Endothelial cell (in vitro differentiated cells): Measurements from ENCODE around the gene SORBS1. TPM values are rescaled to one million over a fixed set of nuclear protein-coding genes. Genes with fewer than 3 reads are reported as not detected.

Experiments
- DNase-seq: peaks from one replicate; pipeline ENCODE4 v3.0.0; 2021; ENCODE audit warnings: low spot score
- H3K27ac Mint-ChIP-seq: one replicate; pipeline ENCODE4 v1.8.0; 2021; ENCODE audit warnings: mixed read lengths, inconsistent platforms; ENCODE audit not compliant: unreplicated experiment
- H3K27me3 Mint-ChIP-seq: one replicate; pipeline ENCODE4 v1.8.0; 2021; ENCODE audit warnings: mild to moderate bottlenecking, moderate library complexity, mixed read lengths, inconsistent platforms; ENCODE audit not compliant: unreplicated experiment
- H3K36me3 Mint-ChIP-seq: one replicate; pipeline ENCODE4 v1.8.0; 2021; ENCODE audit warnings: mild to moderate bottlenecking, low read depth, mixed read lengths, inconsistent platforms; ENCODE audit not compliant: unreplicated experiment
- H3K4me1 Mint-ChIP-seq: one replicate; pipeline ENCODE4 v1.8.0; 2021; ENCODE audit warnings: mild to moderate bottlenecking, mixed read lengths, inconsistent platforms; ENCODE audit not compliant: unreplicated experiment
- H3K4me3 Mint-ChIP-seq: one replicate; pipeline ENCODE4 v1.8.0; 2021; ENCODE audit warnings: mild to moderate bottlenecking, mixed read lengths, inconsistent platforms; ENCODE audit not compliant: unreplicated experiment
- H3K9me3 Mint-ChIP-seq: one replicate; pipeline ENCODE4 v1.8.0; 2021; ENCODE audit warnings: mixed read lengths, inconsistent platforms; ENCODE audit not compliant: unreplicated experiment
- total RNA-seq: library from RNA; stranded (reverse); fragmentation: NEBNext Ultra II Directional; extraction: Animal tissue kit (Norgen Biotek cat#: 25700); gene quantifications from one replicate; pipeline ENCODE4 v1.2.1, GENCODE V29; 2021; ENCODE audit not compliant: unreplicated experiment
- TF ChIP-seq, protein P1 (sequence below): fragments of 200-600 bp; sonication (generic); IDR thresholded peaks from one replicate; pipeline ENCODE4 v1.5.0; 2021; ENCODE audit warnings: antibody characterized with exemption; ENCODE audit not compliant: unreplicated experiment

SORBS1 gene
- total RNA-seq, 1 donor from 2014 or later, result 103 TPM

DNA sequence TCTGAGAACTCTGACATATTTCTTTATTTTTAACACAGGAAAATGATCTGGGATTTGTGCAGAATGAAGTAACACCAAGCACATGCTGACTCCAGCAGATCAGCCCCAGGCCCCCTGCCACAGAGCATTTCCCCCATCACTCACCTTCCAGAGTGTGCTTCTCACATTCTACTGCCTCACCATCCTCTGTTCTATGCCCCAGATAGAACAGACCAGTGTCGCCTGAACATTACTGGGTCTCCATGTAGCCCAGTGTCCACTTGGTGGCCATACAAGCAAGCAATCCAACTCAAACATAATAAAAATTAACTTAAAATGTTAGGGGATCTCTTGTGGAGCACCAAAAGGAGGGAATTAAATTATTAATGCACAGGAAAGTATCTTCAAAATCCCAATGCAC is 58.8 kb downstream of the SORBS1 start:
- Mint-ChIP-seq H3K9me3 (no peaks in the 10 kb centered on the region), H3K4me1 (peaks cover 63% of the 10 kb centered on the region), H3K27ac (peak overlapping the region; percentile 76), H3K4me3 (no peak overlapping the region), H3K36me3 (peaks cover 17% of the 10 kb centered on the region), H3K27me3 (peaks cover 5% of the 10 kb centered on the region)
- no peak for DNase-seq
- TF ChIP-seq, protein P1, sequence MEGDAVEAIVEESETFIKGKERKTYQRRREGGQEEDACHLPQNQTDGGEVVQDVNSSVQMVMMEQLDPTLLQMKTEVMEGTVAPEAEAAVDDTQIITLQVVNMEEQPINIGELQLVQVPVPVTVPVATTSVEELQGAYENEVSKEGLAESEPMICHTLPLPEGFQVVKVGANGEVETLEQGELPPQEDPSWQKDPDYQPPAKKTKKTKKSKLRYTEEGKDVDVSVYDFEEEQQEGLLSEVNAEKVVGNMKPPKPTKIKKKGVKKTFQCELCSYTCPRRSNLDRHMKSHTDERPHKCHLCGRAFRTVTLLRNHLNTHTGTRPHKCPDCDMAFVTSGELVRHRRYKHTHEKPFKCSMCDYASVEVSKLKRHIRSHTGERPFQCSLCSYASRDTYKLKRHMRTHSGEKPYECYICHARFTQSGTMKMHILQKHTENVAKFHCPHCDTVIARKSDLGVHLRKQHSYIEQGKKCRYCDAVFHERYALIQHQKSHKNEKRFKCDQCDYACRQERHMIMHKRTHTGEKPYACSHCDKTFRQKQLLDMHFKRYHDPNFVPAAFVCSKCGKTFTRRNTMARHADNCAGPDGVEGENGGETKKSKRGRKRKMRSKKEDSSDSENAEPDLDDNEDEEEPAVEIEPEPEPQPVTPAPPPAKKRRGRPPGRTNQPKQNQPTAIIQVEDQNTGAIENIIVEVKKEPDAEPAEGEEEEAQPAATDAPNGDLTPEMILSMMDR, result no peak

DNA sequence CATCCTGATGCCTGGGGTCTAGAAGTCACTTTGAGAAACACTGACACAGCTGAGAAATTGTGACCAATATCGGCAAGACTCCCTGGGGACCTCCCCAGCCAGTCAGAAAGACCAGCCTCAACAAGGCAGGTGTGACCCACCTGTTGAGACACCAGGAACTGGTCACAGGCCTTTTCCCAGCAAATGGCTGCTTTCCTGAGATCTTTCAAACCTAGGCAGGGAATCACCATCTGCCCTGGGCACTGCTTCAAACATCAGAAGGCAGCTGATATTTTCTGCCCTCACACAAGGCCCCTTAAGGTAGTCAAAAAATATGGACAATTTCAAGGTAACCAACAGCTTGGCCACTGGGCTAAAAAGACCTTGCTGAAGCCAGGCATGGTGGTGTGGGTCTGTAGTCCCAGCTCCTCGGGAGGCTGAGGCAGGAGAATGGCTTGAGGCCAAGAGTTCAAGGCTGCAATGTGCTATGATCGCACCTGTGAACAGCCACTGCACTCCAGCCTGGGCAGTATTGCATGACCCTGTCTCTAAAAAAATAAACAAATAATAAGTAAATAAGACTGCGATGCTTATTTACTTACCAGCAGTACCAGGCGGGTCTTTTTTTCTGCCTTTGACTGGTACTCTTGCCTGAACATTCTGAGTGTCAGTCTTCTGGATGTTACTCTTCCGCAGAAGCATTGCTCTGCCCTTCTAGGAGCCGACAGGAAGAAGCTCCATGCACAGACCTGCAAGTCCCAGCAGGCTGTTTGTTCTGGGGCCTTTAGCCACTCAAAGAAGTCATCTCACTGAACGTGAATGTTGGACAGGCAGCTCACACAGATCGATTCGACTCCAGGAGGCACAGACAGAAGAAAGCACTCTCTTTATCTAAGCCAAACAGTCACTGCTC is 59.7 kb downstream of the SORBS1 start:
- no peak for DNase-seq
- peaks cover 20% of the 10 kb centered on the region for H3K36me3 Mint-ChIP-seq
- TF ChIP-seq, protein P1, result no peak
- peaks cover 64% of the 10 kb centered on the region for H3K4me1 Mint-ChIP-seq
- H3K27ac Mint-ChIP-seq, result no peak overlapping the region
- H3K9me3 Mint-ChIP-seq, result no peaks in the 10 kb centered on the region
- H3K4me3 Mint-ChIP-seq, result no peak overlapping the region
- H3K27me3 Mint-ChIP-seq, result peaks cover 6% of the 10 kb centered on the region

DNA sequence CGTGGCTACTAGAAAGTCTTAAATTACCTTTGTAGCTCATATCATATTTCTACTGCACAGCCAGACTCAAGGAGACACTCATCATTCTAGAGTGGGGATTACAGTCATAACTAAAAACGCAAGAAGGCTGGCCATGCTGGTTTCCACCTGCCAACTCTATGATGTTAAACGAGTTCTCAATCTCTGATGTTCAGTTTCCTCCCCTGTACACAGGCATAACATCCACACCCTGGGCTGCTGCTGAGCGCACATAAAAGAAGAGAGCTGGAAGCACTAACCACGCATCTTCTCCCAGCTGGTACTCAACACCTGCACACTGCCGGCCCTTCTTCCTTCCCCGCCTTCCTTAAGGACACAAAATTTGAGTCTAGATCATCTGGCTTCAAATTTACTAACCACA is 60.5 kb downstream of the SORBS1 start:
- DNase-seq, result no peak
- Mint-ChIP-seq H3K27ac (no peak overlapping the region), H3K4me1 (peaks cover 64% of the 10 kb centered on the region), H3K27me3 (peaks cover 9% of the 10 kb centered on the region), H3K36me3 (peaks cover 21% of the 10 kb centered on the region), H3K9me3 (no peaks in the 10 kb centered on the region), H3K4me3 (no peak overlapping the region)
- TF ChIP-seq, protein P1, result no peak

DNA sequence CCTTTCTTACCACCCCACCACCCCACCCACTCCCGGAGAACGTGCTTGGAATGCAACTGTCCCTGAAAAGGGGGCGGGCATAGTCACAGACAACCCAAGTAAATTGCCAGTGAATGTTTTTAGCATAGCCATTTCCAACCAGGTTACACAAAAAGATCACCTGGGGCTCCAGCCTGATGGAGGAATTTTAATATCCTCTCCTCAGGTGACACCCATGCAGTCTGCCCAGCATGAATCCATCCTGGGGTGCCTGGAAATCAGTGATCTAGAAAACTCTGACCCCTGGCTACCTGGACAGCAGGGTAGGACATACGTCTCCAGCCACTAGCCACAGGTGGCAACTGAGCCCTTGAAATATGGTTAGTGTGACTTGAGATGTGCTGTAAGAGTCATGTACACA is 61.1 kb downstream of the SORBS1 start:
- H3K36me3 Mint-ChIP-seq, result peaks cover 25% of the 10 kb centered on the region
- peaks cover 67% of the 10 kb centered on the region for H3K4me1 Mint-ChIP-seq
- H3K27ac Mint-ChIP-seq, result peak overlapping the region; percentile 5
- peaks cover 8% of the 10 kb centered on the region for H3K27me3 Mint-ChIP-seq
- TF ChIP-seq, protein P1, result no peak
- H3K4me3 Mint-ChIP-seq, result no peak overlapping the region
- no peak for DNase-seq
- no peaks in the 10 kb centered on the region for H3K9me3 Mint-ChIP-seq

DNA sequence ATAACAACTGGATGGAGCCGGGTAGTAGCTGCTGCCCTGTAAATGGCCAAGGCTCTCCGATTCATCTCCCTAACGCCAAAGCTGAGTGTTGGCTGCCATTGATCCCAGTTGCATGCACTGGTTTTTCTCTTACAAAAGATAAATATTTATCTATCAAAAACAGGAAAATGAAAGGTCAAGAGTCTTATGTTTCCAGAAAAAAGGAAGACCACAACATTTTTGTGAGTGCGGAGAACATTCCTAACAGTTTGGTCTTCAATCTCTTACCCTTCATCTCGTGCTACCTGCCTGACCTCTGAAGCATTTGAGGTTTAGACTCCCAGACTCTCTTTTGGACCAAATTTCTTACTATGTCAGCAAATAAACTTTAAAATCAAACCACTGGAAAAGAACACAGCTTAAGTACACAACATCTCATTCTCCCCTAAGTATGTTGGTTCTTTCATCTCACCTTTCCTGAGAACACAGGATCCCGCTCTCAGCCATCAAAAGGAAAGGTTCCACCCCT is 61.6 kb downstream of the SORBS1 start:
- peaks cover 67% of the 10 kb centered on the region for H3K4me1 Mint-ChIP-seq
- TF ChIP-seq, protein P1, result no peak
- peaks cover 8% of the 10 kb centered on the region for H3K27me3 Mint-ChIP-seq
- H3K36me3 Mint-ChIP-seq, result peaks cover 26% of the 10 kb centered on the region
- no peak for DNase-seq
- H3K9me3 Mint-ChIP-seq, result no peaks in the 10 kb centered on the region
- peak overlapping the region; percentile 5 for H3K27ac Mint-ChIP-seq
- H3K4me3 Mint-ChIP-seq, result no peak overlapping the region
